ENCODE data around the gene PSRC1.

PSRC1 gene

DNA sequence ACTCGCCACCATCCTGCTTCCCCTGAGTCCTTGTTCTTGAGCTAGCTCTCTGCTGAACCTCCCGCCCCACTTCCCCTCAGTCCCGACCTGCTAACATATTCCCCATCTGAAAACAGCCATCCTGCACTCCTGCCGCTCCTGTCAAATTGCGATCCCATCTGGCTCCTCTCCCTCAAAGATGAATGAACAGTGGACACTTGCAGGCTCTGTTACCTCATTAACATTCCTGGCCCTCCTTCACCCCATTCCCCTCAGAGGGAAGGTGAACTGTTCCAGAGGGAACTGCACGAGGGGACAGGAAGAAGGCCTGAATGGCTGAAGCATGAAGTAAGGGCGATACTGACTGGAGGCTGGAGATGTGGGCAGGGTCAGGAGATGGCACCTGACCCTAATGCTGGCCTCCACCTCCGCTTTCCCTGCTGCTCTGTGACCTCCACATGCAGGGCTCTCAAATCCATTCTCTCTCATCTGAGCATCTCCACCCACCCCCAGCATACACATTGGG is 41.1 kb downstream of the PSRC1 start:
- DNase-seq (ENCODE audit: low spot score): no peak
- in situ Hi-C loops (cut with MboI; ENCODE audit: low sequenced_read_pairs, unreplicated experiment): no loop called here
- TF ChIP-seq, protein P1, sequence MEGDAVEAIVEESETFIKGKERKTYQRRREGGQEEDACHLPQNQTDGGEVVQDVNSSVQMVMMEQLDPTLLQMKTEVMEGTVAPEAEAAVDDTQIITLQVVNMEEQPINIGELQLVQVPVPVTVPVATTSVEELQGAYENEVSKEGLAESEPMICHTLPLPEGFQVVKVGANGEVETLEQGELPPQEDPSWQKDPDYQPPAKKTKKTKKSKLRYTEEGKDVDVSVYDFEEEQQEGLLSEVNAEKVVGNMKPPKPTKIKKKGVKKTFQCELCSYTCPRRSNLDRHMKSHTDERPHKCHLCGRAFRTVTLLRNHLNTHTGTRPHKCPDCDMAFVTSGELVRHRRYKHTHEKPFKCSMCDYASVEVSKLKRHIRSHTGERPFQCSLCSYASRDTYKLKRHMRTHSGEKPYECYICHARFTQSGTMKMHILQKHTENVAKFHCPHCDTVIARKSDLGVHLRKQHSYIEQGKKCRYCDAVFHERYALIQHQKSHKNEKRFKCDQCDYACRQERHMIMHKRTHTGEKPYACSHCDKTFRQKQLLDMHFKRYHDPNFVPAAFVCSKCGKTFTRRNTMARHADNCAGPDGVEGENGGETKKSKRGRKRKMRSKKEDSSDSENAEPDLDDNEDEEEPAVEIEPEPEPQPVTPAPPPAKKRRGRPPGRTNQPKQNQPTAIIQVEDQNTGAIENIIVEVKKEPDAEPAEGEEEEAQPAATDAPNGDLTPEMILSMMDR (IDR thresholded peaks at IDR 0.05; ENCODE audit: borderline replicate concordance, control extremely low read depth, extremely low read depth, insufficient read depth, missing control alignments): no peak

DNA sequence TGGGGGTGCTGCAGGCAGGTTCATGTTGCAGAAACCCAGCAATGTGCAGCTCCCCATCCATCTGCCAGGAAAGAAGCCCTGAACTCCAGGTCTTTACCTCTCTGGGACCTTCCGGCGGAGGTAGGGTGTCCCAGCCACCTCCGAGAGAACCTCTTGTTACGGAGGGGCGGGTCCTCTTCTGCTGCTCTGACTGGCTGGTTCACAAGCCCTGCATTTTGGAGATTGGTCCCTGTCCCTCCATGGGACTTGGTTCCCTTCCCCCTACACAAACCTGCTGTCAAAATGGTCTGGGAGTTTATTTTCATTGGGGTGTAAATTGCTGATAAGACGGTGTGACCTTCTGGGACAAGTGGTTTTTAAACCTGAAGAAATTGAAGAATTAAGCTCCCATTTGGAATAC is 41.6 kb downstream of the PSRC1 start:
- no peak for DNase-seq (ENCODE audit: low spot score)
- in situ Hi-C loops (cut with MboI; ENCODE audit: low sequenced_read_pairs, unreplicated experiment): no loop called here
- TF ChIP-seq, protein P1 (IDR thresholded peaks at IDR 0.05; ENCODE audit: borderline replicate concordance, control extremely low read depth, extremely low read depth, insufficient read depth, missing control alignments): no peak

DNA sequence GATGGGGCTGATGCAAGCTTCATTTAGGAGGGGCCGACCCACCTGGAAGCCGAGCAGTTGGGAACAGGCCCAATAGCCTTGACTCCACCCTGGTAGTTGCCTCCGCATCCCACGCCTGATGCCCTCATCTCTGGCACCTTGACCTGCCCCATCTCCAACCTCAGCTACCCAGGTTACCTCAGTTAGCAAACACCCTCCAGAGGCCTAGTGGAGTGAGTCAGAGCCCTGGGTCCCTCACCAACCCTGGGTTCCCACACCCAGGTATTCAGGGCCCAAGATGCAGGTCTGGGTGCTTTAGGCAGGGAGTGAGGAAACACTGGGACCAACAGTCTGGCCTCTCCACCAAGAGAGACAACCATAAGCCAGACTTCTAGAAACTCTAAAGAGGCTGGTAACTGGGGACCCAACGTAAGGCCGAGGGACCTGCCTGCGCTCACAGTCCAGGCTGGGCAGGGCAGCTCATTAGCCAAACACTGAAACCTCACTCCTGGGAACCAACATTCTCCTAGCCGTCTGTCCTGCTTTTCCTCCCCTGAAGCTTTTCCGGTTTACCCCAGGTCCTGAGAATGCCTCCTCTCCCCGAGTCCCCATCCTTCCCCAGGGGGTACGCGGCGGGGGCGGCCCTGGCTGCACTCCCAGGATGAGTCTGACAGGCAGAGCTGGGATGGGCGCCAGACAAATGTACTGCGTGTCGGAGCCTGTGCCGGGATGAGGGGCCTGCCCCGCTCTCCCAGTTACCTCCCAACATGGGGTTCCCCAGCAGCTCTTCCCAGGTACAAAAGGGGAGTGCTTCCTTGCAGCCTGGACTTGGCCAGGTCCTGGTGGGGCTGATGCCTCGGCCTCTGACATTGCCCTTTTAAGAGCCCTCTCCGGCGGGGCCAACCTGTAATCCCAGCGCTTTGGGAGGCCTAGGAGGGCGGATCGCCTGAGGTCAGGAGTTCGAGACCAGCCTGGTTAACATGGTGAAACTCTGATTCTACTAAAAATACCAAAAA is 42.5 kb downstream of the PSRC1 start:
- in situ Hi-C loops (cut with MboI; ENCODE audit: low sequenced_read_pairs, unreplicated experiment): no loop called here
- no peak for DNase-seq (ENCODE audit: low spot score)
- TF ChIP-seq, protein P1 (IDR thresholded peaks at IDR 0.05; ENCODE audit: borderline replicate concordance, control extremely low read depth, extremely low read depth, insufficient read depth, missing control alignments): no peak

DNA sequence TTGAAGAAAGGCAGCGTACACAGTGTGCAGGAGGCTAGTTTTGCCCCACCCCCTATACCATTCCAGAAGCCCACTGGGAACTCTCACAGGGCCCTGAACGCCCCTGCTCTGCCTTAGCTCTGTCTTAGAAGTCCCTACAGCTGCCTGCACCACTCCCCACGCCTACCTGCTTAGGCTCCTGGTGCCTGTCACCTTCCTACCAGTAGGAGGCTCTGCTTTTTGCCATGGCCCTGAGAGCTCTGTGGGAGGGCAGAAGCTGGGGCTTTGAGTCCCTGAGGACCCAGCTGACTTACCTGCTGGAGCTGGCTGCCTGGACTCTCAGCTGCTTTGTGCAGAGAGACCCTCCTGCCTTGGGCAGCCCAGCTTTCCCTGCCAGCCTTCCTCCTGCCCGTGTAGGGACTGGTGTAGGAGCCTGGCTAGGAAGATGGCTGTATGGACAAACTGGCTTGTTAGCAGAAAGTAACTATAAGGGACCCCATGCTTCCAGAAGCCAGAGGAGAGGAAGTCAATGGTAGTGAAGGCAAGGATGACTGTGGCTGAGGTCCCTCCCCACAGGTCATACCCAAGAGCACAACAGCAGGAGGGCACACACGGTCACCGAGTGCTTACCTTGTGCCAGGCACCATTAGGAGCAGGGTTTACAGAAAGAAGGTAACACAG is 43.4 kb downstream of the PSRC1 start:
- TF ChIP-seq, protein P1 (IDR thresholded peaks at IDR 0.05; ENCODE audit: borderline replicate concordance, control extremely low read depth, extremely low read depth, insufficient read depth, missing control alignments): peak; percentile 38
- DNase-seq (ENCODE audit: low spot score): peak; percentile 77
- in situ Hi-C loops (cut with MboI; ENCODE audit: low sequenced_read_pairs, unreplicated experiment): no loop called here

DNA sequence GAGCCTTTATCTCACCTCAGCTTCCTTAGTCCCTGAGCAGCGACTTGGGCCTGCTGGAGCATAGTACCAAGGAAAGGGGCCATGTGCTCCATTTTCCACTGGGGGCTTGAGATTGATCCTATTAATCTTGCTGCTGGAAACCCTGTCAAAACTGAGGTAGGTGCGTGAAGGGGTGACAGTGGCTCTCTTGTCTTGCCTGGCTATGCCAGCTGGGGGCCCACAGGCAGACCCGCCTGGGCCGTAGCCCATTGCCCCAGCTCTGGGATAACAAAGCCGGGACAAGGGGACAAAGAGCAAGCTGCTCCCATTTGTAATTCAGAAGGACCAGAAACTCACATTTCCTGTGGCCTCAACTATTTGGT is 43.9 kb downstream of the PSRC1 start:
- in situ Hi-C loops (cut with MboI; ENCODE audit: low sequenced_read_pairs, unreplicated experiment): no loop called here
- TF ChIP-seq, protein P1 (IDR thresholded peaks at IDR 0.05; ENCODE audit: borderline replicate concordance, control extremely low read depth, extremely low read depth, insufficient read depth, missing control alignments): no peak
- DNase-seq (ENCODE audit: low spot score): no peak

DNA sequence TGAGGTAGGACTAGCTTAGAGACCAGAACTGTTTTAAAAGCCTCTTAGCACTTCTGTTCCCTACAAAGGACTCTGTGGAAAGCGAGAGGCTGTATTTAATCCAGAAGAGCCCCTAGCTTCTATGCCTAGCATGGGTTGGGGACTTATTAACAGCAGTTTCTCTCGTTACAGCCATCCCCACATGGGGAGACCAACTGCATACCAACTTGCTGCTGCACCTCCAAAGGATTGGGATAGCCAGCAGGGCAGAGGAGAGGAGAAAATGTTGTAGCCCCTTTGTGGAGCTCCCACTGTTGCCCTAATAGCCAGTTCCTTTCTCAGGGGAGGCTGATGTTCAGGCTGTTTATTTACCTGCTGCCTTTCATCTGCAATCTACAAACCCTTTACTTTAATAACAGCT is 44.6 kb downstream of the PSRC1 start:
- TF ChIP-seq, protein P1 (IDR thresholded peaks at IDR 0.05; ENCODE audit: borderline replicate concordance, control extremely low read depth, extremely low read depth, insufficient read depth, missing control alignments): no peak
- in situ Hi-C loops (cut with MboI; ENCODE audit: low sequenced_read_pairs, unreplicated experiment): no loop called here
- no peak for DNase-seq (ENCODE audit: low spot score)

Measured in GM13976 (cell line).